GM12874 (cell line): Measurements from ENCODE around the gene C14orf180.

ENCODE experiments used
- CTCF ChIP-seq: IDR thresholded peaks from 2 replicates; pipeline ENCODE4 v1.5.1; 2011; ENCODE audit warnings: low read depth, mild to moderate bottlenecking, control low read depth, low read length, moderate library complexity; ENCODE audit not compliant: insufficient read depth

Gene C14orf180

GRCh38 chr14:104547310-104547997 is 32.1 kb upstream of the C14orf180 start:
- TF ChIP-seq CTCF = no peak

- TF ChIP-seq CTCF = no peak
Observed at GRCh38 chr14:104547998-104548700, 31.4 kb upstream of the C14orf180 start.

- no peak for TF ChIP-seq CTCF
Observed at GRCh38 chr14:104548802-104549535, 30.6 kb upstream of the C14orf180 start.

GRCh38 chr14:104549536-104550339 is 29.8 kb upstream of the C14orf180 start:
- no peak for TF ChIP-seq CTCF

GRCh38 chr14:104550340-104550860 is 29.2 kb upstream of the C14orf180 start:
- no peak for TF ChIP-seq CTCF

GRCh38 chr14:104550861-104551728 is 28.5 kb upstream of the C14orf180 start:
- TF ChIP-seq CTCF = no peak
